GM21367 (cell line): Measurements from ENCODE around the gene NAV3.

ENCODE experiments used
- ATAC-seq: cut with Tn5 transposase; IDR thresholded peaks from one replicate; pipeline ENCODE4 v1.9.1; 2021; ENCODE audit not compliant: unreplicated experiment

The NAV3 gene

GRCh38 chr12:77830583-77831351 lies at the start of gene NAV3:
TSS of gene NAV3 (plus strand) at chr12:77830894. CDS start at chr12:77831462, 568 bp downstream.
- no peak for ATAC-seq

DNA sequence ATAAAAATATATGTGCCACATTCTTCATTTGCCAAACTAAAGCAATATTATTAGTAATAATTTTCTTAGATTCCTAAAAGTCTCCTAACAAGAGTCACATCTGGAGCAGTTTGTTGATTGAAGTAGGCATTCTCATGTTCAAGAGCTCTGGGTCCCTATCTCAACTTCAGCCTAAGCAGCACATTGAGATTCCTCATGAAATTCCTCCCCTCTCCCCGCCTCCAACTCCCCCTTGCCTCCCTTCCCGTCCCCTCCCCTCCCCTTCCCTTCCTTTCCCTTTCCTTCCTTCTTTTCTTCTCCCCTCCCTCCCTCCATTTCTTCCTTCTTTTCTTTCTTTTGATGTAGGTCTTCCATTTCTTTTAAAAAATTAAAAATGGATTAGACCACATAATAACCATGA lies 48.7 kb upstream of the NAV3 start:
- no peak for ATAC-seq

DNA sequence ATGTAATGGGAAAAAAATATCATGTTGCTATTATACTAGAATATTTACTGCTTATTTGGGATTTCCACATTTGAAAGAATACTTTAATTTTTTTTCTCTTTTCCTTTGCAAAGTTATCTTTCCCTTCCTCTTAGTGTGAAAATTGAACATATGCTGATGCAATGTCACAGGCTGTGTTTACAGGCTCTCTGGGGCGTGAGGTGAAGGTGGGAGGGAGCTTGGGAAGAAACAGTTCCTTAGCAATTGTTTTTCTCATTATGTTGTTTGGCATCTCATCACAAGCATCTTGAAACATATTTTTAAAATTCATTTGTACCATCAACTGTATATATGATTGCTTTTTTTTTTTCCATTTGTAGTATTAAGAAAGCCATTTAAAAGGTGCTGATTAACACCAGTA lies 47.9 kb upstream of the NAV3 start:
- ATAC-seq: no peak

- no peak for ATAC-seq
Measured at GRCh38 chr12:77785211-77785610, 45.5 kb upstream of the NAV3 start.

GRCh38 chr12:77786675-77787074 lies 44.0 kb upstream of the NAV3 start:
- ATAC-seq: no peak

GRCh38 chr12:77788231-77789168 lies 42.2 kb upstream of the NAV3 start:
- no peak for ATAC-seq

DNA sequence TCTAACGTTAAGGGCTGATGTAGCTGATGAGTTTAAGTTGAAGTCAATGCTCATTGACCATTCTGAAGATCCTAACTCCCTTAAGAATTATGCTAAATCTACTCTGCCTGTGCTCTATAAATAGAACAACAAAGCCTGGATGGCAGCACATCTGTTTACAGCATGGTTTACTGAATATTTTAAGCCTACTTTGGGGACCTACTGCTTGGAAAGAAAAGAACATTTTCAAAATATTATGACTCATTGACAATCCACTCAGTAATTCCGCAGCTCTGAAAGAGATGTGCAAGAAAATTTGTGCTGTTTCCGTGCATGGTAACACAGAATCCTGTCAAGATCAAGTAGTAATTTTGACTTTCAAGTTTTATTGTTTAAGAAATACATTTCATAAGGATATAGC lies 35.0 kb upstream of the NAV3 start:
- no peak for ATAC-seq

GRCh38 chr12:77796775-77797174 lies 33.9 kb upstream of the NAV3 start:
- no peak for ATAC-seq

DNA sequence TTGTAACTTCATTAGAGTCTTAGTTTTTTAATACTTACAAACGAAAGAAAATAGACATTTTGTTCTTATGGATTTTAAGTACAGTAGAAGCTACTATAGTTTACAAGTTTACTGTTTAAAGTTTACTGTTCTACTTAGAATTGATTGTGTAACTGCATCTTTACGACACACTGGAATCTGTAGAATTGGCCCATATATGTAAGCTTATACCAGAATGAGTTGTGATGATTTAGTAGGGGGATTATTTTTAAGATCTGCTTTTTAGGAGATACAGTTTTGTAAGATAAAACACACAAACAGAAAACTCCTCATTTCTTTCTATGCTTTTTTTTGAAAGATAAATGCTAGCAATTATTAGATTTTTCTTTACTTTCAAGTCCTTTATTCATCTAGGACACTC lies 30.2 kb upstream of the NAV3 start:
- ATAC-seq: no peak

- ATAC-seq: no peak
Measured at GRCh38 chr12:77808534-77808933, 22.2 kb upstream of the NAV3 start.

- ATAC-seq: no peak
Measured at GRCh38 chr12:77813558-77813957, 17.1 kb upstream of the NAV3 start.

DNA sequence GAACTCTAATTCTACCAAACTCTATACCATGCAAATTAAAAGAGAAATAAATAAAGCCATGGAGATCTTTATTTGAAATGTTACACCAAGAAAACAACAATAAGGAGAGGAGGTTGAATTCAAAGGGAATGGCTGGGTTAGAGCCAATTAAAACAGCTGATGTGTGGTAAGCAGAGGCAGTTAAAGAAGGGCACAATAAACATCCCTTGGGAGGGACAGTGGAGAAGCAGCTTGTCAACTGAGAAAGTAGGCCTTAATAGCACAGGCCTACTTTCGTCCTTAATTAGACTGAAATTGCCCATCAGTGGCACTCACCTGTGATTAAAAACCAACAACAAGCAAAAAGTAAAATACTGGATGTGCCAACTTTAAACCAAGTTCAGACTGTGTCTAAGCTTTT lies 16.3 kb upstream of the NAV3 start:
- no peak for ATAC-seq

- peak; percentile 80 for ATAC-seq
Measured at GRCh38 chr12:77816196-77816595, 14.5 kb upstream of the NAV3 start.

GRCh38 chr12:77817276-77817675 lies 13.4 kb upstream of the NAV3 start:
- ATAC-seq: no peak

- ATAC-seq: no peak
Measured at GRCh38 chr12:77818351-77818750, 12.3 kb upstream of the NAV3 start.

GRCh38 chr12:77821699-77822203 lies 8.9 kb upstream of the NAV3 start:
- no peak for ATAC-seq

DNA sequence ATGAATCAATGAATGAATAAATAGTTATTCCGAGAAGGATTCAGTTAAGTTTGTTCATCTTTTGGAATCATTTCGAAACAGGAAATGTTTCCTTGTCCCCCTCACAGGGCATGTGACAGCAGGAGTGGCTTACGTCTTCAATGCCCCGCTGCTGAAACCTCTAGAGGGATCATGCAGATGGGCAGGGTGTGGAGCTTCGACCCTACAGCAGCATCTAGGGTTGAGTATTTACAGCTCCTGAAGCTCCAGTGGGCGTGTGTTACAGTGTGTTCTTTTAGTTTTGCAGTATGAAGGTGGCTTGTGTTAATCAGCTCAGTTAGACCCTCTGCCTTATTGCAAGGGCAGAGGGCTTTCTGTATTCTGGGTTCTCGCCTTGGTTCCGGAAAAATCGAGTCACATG lies 2.6 kb downstream of the NAV3 start:
- no peak for ATAC-seq

- ATAC-seq: no peak
Measured at GRCh38 chr12:77834618-77835017, 3.9 kb downstream of the NAV3 start.

- no peak for ATAC-seq
Measured at GRCh38 chr12:77835969-77836368, 5.3 kb downstream of the NAV3 start.

DNA sequence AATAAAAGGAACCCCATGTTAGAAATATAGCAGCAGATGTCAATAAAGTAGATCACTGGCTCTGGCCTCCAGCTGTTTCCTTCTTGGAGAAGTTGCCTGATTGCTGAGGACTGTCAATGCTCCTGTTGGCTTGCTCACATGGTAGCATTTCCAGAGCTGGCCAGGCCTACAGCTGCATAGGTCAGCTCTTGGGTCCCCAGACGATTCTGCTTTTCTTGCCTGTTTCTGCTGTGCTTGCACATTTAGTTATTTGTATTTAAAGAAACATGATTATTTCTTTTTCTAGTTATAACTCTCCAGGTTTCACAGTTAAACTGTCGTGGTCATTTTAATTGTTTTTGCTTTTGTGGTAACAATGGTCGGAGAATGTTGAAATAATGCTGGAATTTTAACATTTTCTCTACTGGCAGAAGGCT lies 7.2 kb downstream of the NAV3 start:
- ATAC-seq: no peak

GRCh38 chr12:77841521-77841920 lies 10.8 kb downstream of the NAV3 start:
- ATAC-seq: peak; percentile 38

GRCh38 chr12:77842430-77842829 lies 11.7 kb downstream of the NAV3 start:
- no peak for ATAC-seq
